Activated CD4-positive, alpha-beta T cell treated with anti-CD3 and anti-CD28 coated beads, Interleukin-2, amount 50 U/mL, for 16 hours (primary cell): ENCODE results near the gene NUMB.
"Not testable (repeated sequence)": the region's sequence is repeated elsewhere in the genome, so short reads cannot be mapped to it uniquely, and the experiment has no call there.

Source experiments
- DNase-seq: peaks from one replicate; pipeline ENCODE4 v3.0.0-alpha.2; 2020

NUMB gene

GRCh38 chr14:73344319-73344718 is 114.0 kb downstream of the NUMB start:
- no peak for DNase-seq

GRCh38 chr14:73342670-73343069 is 115.7 kb downstream of the NUMB start:
- no peak for DNase-seq

- no peak for DNase-seq
Measured at GRCh38 chr14:73339846-73340595, 118.3 kb downstream of the NUMB start.

GRCh38 chr14:73339206-73339605 is 119.1 kb downstream of the NUMB start:
- no peak for DNase-seq

- DNase-seq = no peak
Measured at GRCh38 chr14:73338551-73338950, 119.8 kb downstream of the NUMB start.

- DNase-seq = no peak
Measured at GRCh38 chr14:73333031-73333430, 125.3 kb downstream of the NUMB start.

- DNase-seq = no peak
Measured at GRCh38 chr14:73325630-73326299, 132.6 kb downstream of the NUMB start.

GRCh38 chr14:73325063-73325462 is 133.3 kb downstream of the NUMB start:
- no peak for DNase-seq

- DNase-seq = no peak
Measured at GRCh38 chr14:73324533-73324932, 133.8 kb downstream of the NUMB start.

GRCh38 chr14:73323896-73324399 is 134.4 kb downstream of the NUMB start:
- DNase-seq = no peak

- DNase-seq = no peak
Measured at GRCh38 chr14:73313151-73313550, 145.2 kb downstream of the NUMB start.

GRCh38 chr14:73312687-73313086 is 145.7 kb downstream of the NUMB start:
- no peak for DNase-seq

- no peak for DNase-seq
Measured at GRCh38 chr14:73311708-73312030, 146.7 kb downstream of the NUMB start.

GRCh38 chr14:73309207-73309606 is 149.1 kb downstream of the NUMB start:
- not testable (repeated sequence) for DNase-seq

- DNase-seq = no peak
Measured at GRCh38 chr14:73307261-73307660, 151.1 kb downstream of the NUMB start.

- DNase-seq = no peak
Measured at GRCh38 chr14:73305499-73305898, 152.8 kb downstream of the NUMB start.

GRCh38 chr14:73295198-73295796 is 163.0 kb downstream of the NUMB start:
- DNase-seq = peak; percentile 34

GRCh38 chr14:73293782-73294781 is 164.3 kb downstream of the NUMB start:
- peak; percentile 29 for DNase-seq

GRCh38 chr14:73290279-73290678 is 168.1 kb downstream of the NUMB start:
- DNase-seq = peak; percentile 88

- no peak for DNase-seq
Measured at GRCh38 chr14:73289729-73290128, 168.6 kb downstream of the NUMB start.

- DNase-seq = no peak
Measured at GRCh38 chr14:73289308-73289707, 169.0 kb downstream of the NUMB start.

- DNase-seq = no peak
Measured at GRCh38 chr14:73287071-73287470, 171.3 kb downstream of the NUMB start.

- no peak for DNase-seq
Measured at GRCh38 chr14:73286598-73286997, 171.7 kb downstream of the NUMB start.
